ENCODE results near the gene MARVELD1.
A peak's percentile ranks its signal among the peaks of the same experiment; 100 is the strongest.
"Not testable (repeated sequence)": the region's sequence is repeated elsewhere in the genome, so short reads cannot be mapped to it uniquely, and the experiment has no call there.

Gene MARVELD1

DNA sequence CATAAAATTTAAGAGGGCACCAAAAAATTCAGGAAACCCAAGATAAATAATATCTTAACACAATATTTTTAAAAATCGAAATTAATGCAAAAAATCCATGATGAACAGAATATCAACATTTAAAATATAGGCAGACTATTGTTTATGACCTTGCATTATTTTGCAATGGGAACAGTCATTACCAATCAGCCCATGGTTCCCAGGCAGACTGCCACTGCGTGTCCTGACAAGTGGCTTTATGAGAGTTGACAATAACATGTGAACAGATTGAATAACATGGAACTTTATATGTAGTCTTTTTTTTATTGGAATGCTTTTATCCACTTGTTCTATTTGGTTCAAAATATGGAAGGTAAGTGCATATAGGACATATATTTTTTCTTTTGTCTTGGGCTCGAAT, 23.4 kb upstream of the MARVELD1 start:
- no peak for DNase-seq (ENCODE audit: low read depth, low spot score)

DNA sequence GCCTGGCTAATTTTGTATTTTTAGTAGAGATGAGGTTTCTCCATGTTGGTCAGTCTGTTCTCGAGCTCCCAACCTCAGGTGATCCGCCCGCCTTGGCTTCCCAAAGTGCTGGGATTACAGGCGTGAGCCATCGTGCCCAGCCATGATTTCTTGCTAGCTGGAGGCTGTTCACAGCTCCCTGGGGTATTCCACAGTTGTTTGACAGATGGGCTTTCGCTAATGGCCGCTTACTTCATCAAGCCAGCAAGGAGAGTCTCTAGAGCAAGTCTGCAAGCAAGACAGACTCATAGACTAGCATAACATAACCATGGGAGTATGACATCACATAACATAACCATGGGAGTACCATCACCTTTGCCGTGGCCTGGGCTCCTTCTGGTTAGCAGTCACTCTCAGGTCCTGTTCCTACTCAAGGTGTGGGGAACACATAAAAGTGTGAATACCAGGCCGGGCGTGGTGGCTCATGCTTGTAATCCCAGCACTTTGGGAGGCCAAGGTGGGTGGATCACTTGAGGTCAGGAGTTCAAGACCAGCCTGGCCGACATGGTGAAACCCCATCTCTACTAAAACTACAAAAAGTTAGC, 15.4 kb upstream of the MARVELD1 start:
- not testable (repeated sequence) for DNase-seq (ENCODE audit: low read depth, low spot score)

DNA sequence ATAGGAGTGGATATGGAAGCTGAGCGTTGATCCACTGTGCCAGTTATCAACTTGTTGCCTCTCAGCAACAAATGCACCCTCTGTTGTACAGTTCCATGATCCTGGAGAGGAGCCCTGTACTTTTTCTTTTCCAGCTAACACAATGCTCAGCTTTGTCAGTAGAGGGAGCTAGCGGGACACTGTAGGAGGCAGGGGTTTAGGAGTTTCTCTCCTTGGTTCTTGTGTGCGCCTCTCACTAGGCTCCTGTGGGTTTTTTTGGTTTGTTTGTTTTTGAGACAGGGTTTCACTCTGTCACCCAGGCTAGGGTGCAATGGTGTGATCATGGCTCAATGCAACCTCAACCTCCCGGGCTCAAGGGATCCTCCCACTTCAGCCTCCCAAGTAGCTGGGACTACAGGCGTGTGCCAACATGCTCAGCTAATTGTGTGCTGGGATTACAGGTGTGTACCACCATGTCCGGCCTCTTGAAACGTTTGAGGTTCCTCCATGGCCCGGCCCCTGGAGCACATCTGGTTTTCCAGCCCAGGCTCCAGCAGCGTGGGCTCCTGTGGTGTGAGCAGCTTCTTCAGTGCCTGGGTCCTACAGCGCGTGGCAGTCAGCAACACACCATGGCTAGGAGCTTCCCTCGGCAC, 12.0 kb upstream of the MARVELD1 start:
- DNase-seq (ENCODE audit: low read depth, low spot score) = peak; percentile 55

DNA sequence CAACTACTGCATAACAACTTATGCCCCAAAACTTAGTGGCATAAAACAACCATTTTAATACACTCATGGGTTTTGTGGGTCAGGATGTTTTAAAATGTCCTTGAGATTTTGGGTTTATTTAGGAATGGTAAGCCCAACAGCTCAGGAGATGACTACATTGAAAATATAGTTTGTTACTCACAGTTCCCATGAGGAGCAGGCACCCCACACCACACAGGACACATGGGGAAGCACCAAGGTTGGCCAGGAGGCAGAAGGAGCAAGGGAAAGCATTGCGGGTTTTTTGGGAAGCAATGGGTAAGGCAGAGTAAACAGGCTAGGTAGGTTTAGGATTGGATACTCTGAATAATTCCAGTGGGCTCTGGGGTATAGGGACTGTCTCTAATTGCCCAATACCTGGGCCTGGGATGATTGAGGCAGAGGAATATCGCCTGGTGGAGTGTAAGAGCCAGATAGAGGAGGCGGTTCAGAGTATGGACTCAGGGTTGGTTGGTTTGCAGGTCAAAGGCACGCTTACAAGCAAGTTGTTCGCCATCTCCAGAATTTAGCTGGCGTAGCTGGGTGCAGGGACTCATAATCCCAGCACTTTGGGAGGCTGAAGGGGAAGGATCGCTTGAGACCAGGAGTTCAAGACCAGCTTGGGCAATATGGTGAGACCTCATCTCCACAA, 10.0 kb upstream of the MARVELD1 start:
- no peak for DNase-seq (ENCODE audit: low read depth, low spot score)

DNA sequence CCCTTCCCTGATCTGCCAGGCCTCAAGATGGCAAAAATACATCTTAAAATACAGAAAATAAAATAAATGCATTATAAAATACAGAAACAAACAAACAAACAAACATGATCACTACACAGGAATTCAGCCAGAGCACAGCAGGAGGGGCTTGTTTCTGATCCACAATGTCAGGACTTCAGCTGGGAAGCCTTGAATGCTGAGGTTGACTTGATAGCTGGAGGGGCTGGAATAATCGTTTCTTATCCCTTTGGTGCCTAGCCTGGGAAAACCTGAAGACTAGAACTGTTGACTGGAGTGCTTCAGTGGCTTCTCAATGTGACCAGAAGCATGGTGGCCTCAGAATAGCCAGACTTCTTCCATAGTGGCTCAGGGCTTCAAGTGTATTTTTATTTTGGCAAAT, 9.2 kb upstream of the MARVELD1 start:
- DNase-seq (ENCODE audit: low read depth, low spot score) = no peak

GRCh38 chr10:97705006-97705670, 8.4 kb upstream of the MARVELD1 start:
- DNase-seq (ENCODE audit: low read depth, low spot score) = no peak

GRCh38 chr10:97707134-97707861, 6.2 kb upstream of the MARVELD1 start:
- DNase-seq (ENCODE audit: low read depth, low spot score) = no peak

DNA sequence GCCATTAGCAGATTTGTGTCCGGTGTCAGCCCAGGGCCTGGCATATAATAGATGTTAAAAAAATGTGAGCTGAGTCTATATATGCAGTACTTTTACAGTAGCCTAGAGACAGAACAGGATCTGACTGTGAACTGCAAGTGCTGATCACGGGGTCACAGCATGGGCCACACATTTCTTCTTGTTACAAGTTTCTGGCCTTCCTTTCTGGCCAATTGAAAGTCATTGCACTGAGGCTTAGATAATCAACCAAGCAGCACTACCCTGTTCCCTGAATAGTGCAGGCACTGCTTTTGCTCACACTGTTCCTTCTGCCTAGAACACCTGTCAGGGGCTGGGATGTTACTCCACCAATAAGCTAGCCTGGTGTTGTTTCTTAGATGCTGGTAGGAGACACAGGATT, 5.4 kb upstream of the MARVELD1 start:
- no peak for DNase-seq (ENCODE audit: low read depth, low spot score)

DNA sequence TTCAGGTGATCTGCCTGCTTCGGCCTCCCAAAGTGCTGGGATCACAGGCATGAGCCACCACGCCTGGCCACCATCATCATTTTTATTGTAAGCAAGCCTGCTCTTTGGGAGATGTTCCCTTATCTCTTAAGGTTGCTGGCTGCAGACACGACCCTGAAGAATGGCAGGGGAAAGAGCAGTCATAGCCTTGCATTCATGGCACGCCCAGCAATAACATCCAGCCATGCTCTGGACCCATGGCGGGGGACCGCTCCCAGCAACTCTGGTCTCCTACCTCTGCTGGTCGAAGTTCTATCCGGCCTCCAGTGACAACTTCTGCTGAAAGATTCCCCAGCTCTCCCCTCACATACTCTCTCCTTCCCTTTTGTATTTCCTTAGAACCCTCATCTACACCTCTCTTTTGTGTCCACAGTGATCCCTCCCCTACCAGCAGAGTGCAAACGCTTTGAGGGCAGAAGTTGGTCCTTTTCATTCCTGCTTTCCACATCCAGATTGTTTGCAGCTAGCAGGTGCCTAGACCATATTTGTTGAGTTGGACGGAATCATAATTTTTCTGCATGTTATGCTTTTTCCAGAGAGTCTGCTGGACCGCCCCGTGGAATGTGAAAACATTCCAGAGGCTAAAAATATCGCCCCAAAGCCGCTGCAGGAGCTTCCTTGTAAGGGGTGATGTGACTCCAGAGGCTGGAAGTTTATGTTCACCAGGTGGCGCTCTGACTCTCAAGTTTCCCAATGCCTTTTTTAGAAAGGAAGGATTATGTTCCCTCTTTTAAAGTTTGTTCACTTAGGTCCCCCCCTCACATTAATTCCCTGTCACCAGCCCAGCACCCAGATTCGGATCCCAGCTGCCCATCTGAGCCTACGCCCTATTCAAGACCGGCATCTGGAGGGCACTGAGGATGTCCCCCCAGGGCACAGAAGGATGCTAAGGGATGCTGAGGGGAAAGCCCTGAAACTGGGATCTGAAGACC, 4.3 kb upstream of the MARVELD1 start:
- DNase-seq (ENCODE audit: low read depth, low spot score) = peak; percentile 65

GRCh38 chr10:97711640-97712572, 1.6 kb upstream of the MARVELD1 start:
- no peak for DNase-seq (ENCODE audit: low read depth, low spot score)

DNA sequence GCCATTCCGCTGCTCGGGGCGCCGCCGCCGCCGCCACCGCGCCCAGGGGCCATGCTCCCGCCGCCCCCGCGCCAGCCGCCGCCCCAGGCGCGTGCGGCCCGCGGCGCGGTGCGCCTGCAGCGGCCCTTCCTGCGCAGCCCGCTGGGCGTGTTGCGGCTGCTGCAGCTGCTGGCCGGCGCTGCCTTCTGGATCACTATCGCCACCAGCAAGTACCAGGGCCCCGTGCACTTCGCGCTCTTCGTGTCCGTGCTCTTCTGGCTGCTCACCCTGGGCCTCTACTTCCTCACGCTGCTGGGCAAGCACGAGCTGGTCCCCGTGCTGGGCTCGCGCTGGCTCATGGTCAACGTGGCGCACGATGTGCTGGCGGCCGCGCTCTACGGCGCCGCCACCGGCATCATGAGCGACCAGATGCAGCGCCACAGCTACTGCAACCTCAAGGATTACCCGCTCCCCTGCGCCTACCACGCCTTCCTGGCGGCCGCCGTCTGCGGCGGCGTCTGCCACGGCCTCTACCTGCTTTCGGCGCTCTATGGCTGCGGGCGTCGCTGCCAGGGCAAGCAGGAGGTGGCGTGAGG, 383 bp downstream of the MARVELD1 start:
- no peak for DNase-seq (ENCODE audit: low read depth, low spot score)

- DNase-seq (ENCODE audit: low read depth, low spot score) = no peak
Observed at GRCh38 chr10:97714401-97715258, 1.1 kb downstream of the MARVELD1 start.

DNA sequence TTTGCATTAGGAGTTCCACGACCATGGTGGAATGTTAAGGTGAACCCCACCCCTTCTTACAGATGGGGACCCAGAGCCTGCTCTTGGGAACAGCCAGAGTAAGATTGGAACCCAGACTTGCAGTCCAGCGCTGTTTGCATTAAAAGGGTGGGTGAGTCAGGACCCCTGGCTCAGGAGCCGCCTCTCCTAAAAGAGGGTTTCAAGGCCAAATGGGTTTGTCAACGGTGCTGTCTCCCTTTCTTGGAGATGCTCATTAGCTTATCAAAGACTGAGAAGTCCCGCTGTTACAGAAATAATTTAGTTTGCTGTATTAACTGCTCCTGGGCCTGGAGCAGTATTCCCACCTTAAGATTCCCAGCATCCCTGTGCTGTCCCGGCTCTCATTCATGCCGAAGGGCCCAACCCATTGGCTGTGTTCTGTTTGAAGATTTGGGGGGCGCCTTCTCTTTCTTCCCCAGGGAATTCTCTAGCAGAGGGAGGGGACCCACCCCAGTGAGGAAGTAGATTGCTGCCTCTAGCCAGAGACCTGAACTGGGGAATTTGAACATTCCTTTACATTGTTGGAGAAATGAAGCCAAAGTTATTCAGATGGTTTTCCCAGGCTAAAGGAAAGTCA, 1.8 kb downstream of the MARVELD1 start:
- no peak for DNase-seq (ENCODE audit: low read depth, low spot score)

GRCh38 chr10:97717627-97718026, 4.1 kb downstream of the MARVELD1 start:
- DNase-seq (ENCODE audit: low read depth, low spot score) = no peak

DNA sequence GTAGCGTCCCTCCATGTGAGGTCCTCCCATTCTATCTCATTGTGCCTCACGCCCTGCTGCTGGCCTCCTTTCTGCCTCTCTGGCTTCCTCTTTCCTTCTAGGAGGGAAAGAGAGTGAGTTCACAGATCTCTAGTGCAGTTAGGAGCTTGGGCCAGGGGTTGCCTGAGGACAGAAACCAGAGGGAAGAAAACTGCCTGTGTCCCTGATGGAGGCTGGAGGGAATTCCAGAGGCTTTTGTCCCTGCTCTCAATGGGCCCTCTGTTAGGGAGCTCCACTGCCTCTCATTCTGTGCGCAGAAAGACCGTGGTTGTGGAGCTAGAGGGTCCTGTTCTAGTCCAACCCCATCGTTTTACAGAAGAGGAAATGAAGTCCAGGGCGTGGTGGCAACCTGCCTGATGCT, 4.6 kb downstream of the MARVELD1 start:
- no peak for DNase-seq (ENCODE audit: low read depth, low spot score)

DNA sequence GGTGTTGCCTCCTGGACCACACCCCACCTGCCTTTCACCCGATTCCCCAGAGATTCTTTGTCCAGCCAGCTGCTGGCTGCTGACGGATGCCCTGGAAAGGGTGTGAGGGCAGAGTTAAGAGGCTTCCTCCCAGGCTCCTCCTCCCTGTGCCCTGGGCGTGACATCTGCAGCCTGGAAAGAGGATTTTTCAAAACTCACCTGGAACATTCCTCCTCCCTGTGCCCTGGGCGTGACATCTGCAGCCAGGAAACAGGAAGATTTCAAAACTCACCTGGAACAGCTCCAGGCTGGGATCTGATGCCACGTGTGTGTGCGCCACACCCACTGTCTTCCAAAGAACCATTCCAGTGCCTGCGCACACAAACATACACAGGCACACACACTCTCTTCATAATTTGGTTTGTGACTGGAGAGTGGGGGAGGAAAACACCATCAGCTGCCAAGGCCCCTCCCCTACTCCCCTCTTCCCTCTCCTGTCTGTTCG, 5.2 kb downstream of the MARVELD1 start:
- no peak for DNase-seq (ENCODE audit: low read depth, low spot score)

- DNase-seq (ENCODE audit: low read depth, low spot score) = no peak
Observed at GRCh38 chr10:97719602-97720001, 6.1 kb downstream of the MARVELD1 start.
